Ovary (tissue), 9 donors: ENCODE results near the gene UQCRHL. TPM values are rescaled to one million over a fixed set of nuclear protein-coding genes. Genes with fewer than 3 reads are reported as not detected.
A peak's percentile ranks its signal among the peaks of the same experiment; 100 is the strongest.

ENCODE experiments used
- DNase-seq, 5 donors: peaks; one replicate each; pipeline ENCODE4 v3.0.0-alpha.2; 2019 to 2020
- H3K27ac ChIP-seq, 2 donors: fragments of 200-600 bp; one replicate each; pipeline versions ENCODE4 v1.5.1 to v1.8.0; 2019 to 2022
- H3K27me3 ChIP-seq: fragments of 200-600 bp; one replicate; pipeline ENCODE4 v1.8.0; 2022
- H3K36me3 ChIP-seq: fragments of 200-600 bp; sonication (generic); one replicate; pipeline ENCODE4 v1.5.1; 2019
- H3K4me1 ChIP-seq: one replicate; pipeline ENCODE4 v1.8.1; 2013; ENCODE audit warnings: mild to moderate bottlenecking, moderate library complexity; ENCODE audit not compliant: insufficient read depth
- H3K4me3 ChIP-seq: fragments of 200-600 bp; sonication (generic); one replicate; pipeline ENCODE4 v1.5.1; 2017
- H3K9me3 ChIP-seq, 2 donors: fragments of 200-600 bp in 1 of 2; sonication (generic) in 1 of 2; one replicate each; pipeline versions ENCODE4 v1.5.1 to v1.8.1; 2013 to 2019; ENCODE audit warnings: mild to moderate bottlenecking in 1 of 2, moderate library complexity in 1 of 2
- EP300 ChIP-seq: sonication (generic); formaldehyde crosslinking; IDR thresholded peaks from one replicate; pipeline ENCODE4 v1.6.1; 2017; ENCODE audit warnings: antibody characterized with exemption
- POLR2A ChIP-seq: fragments of 450-650 bp; IDR thresholded peaks from one replicate; pipeline ENCODE4 v1.6.1; 2017; ENCODE audit warnings: antibody characterized with exemption, mild to moderate bottlenecking, moderate library complexity
- WGBS, 3 donors: extraction: QIAGEN DNeasy Blood & Tissue Kit in 1 of 3; methylation state at CpG; one replicate each; pipeline versions ENCODE4 v1.1.5 to v1.1.7; 2013 to 2017; 5-methylcytosine and 5-hydroxymethylcytosine counted together
- intact Hi-C, 4 donors: fragments of 100-400 bp; cut with DNase I; formaldehyde crosslinking; loops; one replicate each; pipeline versions ENCODE4 v1.11.0 to v1.15.1; 2022 to 2023
- polyA plus RNA-seq, 2 donors: library from polyadenylated mRNA; stranded (reverse); fragments of 200-250 nt in 1 of 2; fragments of 350-450 nt in 1 of 2; fragmentation: Illumina TruSeq in 1 of 2; extraction: RNeasy Lipid Tissue Mini Kit (QIAGEN cat#74804) in 1 of 2; gene quantifications; one replicate each; pipeline ENCODE4 v1.2.3, GENCODE V29; 2013 to 2014
- total RNA-seq, 7 donors: library from RNA; depleted of rRNA in 2 of 7; stranded (reverse); fragments of >200 nt in 2 of 7; fragmentation: NEBNext Ultra II Directional in 3 of 7; extraction: Animal tissue kit (Norgen Biotek cat#: 25700) in 3 of 7; gene quantifications; one replicate each; pipeline versions ENCODE4 v1.1.0 to v1.2.4, GENCODE V29; 2016 to 2023
- TF ChIP-seq, protein P1 (sequence below), 3 donors: fragments of 450-650 bp in 2 of 3; fragments of 200-600 bp in 1 of 3; IDR thresholded peaks; one replicate each; pipeline versions ENCODE4 v1.5.1 to v1.8.0; 2016 to 2022; ENCODE audit warnings: antibody characterized with exemption in 3 of 3, mild to moderate bottlenecking in 1 of 3
- donor health status: DM: no; HTN: no; CAD: no; lungs with moderate emphysema.
- donor health status: DM: no; HTN: no; CAD: no.
- donor health status: Bipolar disorder and iron deficiency.
- donor health status: DM: yes; HTN: yes; CAD: no.
- donor health status: DM: no; HTN: no; CAD: no.
- donor health status: DM: yes; HTN: yes; CAD: no.

UQCRHL gene
- total and polyA plus RNA-seq, 9 donors: 0.65 to 5.6 (median 1.4) TPM

DNA sequence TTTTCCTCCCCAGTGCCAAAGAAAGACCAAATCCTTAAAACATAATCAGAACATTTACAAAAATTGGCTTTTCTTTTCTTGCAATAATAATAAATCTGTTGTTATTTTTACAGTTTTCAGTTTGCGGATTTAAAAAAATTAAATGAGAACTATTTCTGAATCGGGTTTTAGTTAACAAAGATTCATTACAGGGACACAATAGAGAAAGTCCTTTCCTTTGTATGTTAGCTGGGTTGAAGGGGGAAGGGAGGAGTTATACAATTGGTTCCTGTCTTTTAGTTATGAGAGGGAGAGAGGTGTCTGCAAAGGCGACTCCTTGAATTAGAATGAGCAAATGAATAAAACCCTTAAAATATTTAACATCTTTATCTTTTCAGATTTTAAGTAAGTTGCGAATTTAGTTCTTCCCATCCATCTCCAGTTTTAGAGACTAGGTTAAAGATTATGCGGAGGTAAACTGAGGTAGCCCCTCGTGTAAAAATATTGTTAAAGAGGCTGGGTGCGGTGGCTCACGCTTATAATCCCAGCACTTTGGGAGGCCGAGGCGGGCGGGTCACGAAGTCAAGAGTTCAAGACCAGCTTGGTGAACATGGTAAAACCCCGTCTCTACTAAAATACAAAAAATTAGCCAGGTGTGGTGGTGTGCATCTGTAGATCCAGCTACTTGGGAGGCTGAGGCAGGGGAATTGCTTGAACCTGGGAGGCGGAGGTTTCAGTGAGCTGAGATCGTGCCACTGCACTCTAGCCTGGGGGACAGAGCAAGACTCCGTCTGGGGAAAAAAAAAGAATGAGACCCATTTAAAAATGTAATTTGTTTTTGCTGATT, 44.0 kb upstream of the UQCRHL start:
- intact Hi-C loops: no loop called here
- DNase-seq: peak in 1 of 5 donors; percentile 23
- Histone ChIP-seq H3K9me3 (no peaks in the 10 kb centered on the region), H3K27me3 (no peaks in the 10 kb centered on the region), H3K4me1 (peaks cover 12% of the 10 kb centered on the region), H3K4me3 (no peak overlapping the region), H3K36me3 (no peaks in the 10 kb centered on the region), H3K27ac (peak overlapping the region in 1 of 2 donors; percentile 97)
- WGBS, 3 donors: 51 to 68% (median 63%) methylated on average over 16 of the region's 16 CpGs
- TF ChIP-seq, protein P1, sequence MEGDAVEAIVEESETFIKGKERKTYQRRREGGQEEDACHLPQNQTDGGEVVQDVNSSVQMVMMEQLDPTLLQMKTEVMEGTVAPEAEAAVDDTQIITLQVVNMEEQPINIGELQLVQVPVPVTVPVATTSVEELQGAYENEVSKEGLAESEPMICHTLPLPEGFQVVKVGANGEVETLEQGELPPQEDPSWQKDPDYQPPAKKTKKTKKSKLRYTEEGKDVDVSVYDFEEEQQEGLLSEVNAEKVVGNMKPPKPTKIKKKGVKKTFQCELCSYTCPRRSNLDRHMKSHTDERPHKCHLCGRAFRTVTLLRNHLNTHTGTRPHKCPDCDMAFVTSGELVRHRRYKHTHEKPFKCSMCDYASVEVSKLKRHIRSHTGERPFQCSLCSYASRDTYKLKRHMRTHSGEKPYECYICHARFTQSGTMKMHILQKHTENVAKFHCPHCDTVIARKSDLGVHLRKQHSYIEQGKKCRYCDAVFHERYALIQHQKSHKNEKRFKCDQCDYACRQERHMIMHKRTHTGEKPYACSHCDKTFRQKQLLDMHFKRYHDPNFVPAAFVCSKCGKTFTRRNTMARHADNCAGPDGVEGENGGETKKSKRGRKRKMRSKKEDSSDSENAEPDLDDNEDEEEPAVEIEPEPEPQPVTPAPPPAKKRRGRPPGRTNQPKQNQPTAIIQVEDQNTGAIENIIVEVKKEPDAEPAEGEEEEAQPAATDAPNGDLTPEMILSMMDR (IDR thresholded peaks at IDR 0.05): no peak
- TF ChIP-seq POLR2A: no peak
- no peak for TF ChIP-seq EP300

DNA sequence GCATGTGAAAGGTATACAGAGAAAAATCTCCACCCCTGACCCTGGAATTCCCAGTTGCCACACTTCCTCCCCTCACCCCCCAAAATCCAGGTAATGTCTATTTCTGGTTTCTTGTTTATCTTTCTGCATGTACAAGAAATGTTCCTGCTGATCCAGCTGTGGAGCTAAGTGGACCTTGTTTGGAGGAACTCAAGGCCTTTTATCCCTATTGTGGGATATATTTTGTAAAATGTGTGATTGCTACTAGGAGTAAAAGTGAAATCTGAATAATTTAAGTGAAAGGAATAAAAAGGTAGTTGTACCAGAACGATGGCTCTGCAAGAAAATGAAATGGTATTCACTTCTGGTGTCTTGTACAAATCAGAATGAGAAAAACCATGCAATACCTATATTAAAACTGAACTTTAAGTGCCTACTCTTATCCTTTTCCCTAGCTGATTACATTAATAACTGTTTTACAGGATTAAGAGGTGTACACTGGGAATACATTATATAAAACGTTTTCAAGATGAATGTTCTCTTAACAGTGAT, 43.1 kb upstream of the UQCRHL start:
- Histone ChIP-seq H3K9me3 (no peaks in the 10 kb centered on the region), H3K4me3 (peak overlapping the region; percentile 93), H3K27me3 (no peaks in the 10 kb centered on the region), H3K27ac (peak overlapping the region in 1 of 2 donors; percentile 97), H3K36me3 (no peaks in the 10 kb centered on the region), H3K4me1 (peaks cover 12% of the 10 kb centered on the region)
- DNase-seq: no peak
- 1 to 4% (median 3%) methylated on average over 2 of the region's 2 CpGs for WGBS, 3 donors
- no peak for TF ChIP-seq EP300
- TF ChIP-seq POLR2A: no peak
- TF ChIP-seq, protein P1 (IDR thresholded peaks at IDR 0.05): no peak
- intact Hi-C loops: no loop called here

DNA sequence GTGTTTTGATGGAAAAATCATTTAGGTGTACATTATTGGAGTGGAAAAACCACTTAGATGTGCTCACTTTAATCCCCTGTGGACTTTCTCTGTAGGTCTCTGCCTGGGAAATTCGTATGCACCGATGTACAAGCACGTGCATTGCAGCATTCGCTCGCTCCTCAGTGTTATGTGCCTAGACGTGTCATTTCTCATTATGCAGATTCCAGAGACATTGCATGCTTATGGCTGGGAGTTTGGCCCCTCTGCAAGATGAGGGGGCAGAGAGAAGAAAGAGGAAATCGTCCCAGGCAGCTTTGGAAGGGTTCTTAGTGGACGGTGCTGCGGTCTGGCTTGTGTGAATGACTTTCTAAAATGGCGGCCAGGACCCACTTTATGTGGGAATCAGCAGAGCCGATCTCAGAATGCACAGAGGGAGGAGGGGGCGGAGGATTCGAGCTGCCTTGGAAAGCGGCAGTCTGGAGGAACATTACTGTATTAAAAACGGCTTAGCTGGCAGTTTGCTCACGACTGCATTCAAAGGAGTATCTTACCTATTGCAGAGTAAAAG, 42.4 kb upstream of the UQCRHL start:
- Histone ChIP-seq H3K36me3 (no peaks in the 10 kb centered on the region), H3K4me3 (peak overlapping the region; percentile 93), H3K27me3 (no peaks in the 10 kb centered on the region), H3K27ac (peak overlapping the region; percentile 97 to 99), H3K9me3 (no peaks in the 10 kb centered on the region), H3K4me1 (peaks cover 12% of the 10 kb centered on the region)
- intact Hi-C loops: loop anchor here in 2 of 4 donors (2.0 to 10.0 kb wide), 4 partner anchors 15 to 95 kb away; no protein-coding TSS in a partner anchor
- DNase-seq: peak in 3 of 5 donors; percentile 52 to 55 (median 54)
- 0 to 1% (median 0%) methylated on average over 16 of the region's 16 CpGs for WGBS, 3 donors
- TF ChIP-seq, protein P1 (IDR thresholded peaks at IDR 0.05): no peak
- TF ChIP-seq EP300 (no peak), POLR2A (no peak)

DNA sequence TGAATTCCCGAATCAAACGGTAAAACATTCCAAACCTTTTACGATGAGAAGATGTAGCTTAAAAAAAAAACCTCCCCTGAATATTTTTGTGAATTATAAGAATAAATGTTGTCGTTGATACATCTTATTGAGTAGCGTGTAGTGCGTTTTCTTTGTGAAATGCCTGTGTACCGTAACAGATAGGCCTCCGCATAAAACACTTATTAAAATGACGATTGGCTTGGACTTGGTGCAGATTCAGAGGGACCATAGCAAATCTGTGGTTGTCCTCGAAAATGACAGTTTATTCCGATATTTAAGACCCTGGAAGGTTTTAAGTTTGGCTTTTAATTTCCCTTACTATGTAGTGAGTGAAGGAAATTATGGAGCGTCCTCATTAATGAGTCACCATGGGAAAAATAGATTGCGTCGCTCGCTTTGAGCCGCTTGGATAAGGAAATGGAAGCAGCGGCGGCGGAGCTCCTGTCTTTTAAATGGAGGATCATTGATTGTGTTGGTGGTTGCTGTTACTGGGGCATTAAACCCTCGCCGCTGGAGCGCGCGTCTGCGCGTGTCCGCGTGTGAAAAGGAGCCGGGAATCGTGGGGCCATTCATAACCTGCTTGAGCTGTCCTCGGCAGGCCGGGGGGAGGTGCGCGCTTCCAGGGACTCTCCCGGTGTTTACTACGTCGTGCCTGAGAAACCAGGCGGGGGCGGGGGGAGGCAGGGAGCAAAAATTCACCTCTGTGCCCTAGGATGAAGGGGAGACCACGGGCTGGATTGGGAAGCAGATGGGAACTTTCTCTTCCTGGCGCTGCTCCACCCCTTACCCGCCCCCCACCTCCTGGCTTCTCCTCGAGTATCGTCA, 41.7 kb upstream of the UQCRHL start:
- peak; percentile 79 for TF ChIP-seq POLR2A
- TF ChIP-seq, protein P1 (IDR thresholded peaks at IDR 0.05): peak in 1 of 3 donors; percentile 19
- TF ChIP-seq EP300: no peak
- Histone ChIP-seq H3K4me3 (peak overlapping the region; percentile 93), H3K27ac (peak overlapping the region; percentile 97 to 99), H3K9me3 (no peaks in the 10 kb centered on the region), H3K36me3 (no peaks in the 10 kb centered on the region), H3K27me3 (no peaks in the 10 kb centered on the region), H3K4me1 (peaks cover 12% of the 10 kb centered on the region)
- 0 to 1% (median 0%) methylated on average over 44 of the region's 44 CpGs for WGBS, 3 donors
- intact Hi-C loops: loop anchor here in 2 of 4 donors (2.0 to 10.0 kb wide), 4 partner anchors 14 to 96 kb away; no protein-coding TSS in a partner anchor
- peak; percentile 85 to 91 (median 88) for DNase-seq
